ENCODE measurements around the gene ADAMTS17.

The ADAMTS17 gene

DNA sequence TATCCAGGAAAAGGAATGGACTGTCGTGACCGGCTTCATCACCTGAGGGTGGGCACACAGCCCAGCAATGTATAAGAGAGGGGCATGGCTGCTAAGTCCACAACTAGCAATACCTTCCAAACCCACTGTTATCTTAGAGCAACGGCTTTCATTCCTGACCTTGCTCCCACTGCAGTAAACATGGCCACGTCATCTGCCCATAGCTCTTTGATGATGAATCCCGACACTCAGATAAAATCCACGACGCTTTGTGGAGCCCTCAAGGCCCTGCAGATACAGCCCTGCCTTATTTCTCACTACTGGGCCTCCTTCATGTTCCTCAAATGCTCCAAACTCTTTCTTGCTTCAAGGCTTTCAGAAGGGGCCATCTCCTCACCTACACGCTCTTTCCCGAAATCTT, 114.0 kb downstream of the ADAMTS17 start:
- Histone ChIP-seq H3K36me3 (ENCODE audit: control insufficient read depth in 1 of 2, insufficient read depth in 2 of 2, low read length in 2 of 2) (no peaks in the 10 kb centered on the region), H4K12ac (ENCODE audit: low read depth, low read length) (no peak overlapping the region), H3K79me2 (ENCODE audit: control insufficient read depth, insufficient read depth, low read length, poor library complexity) (no peaks in the 10 kb centered on the region), H3K18ac (ENCODE audit: low read length) (no peak overlapping the region), H3K4ac (ENCODE audit: low read depth, low read length) (no peak overlapping the region), H3K79me1 (ENCODE audit: low read length) (no peaks in the 10 kb centered on the region), H2AFZ (ENCODE audit: insufficient read depth, low read length, poor library complexity) (no peak overlapping the region), H4K91ac (ENCODE audit: low read depth, low read length) (no peak overlapping the region), H3K9me3 (ENCODE audit: insufficient read depth, low read depth, low read length) (peaks cover 2% of the 10 kb centered on the region), H2BK120ac (ENCODE audit: insufficient read depth, low read length, poor library complexity) (no peak overlapping the region), H4K8ac (ENCODE audit: low read depth, low read length) (no peak overlapping the region), H2BK12ac (ENCODE audit: low read length) (no peak overlapping the region), H2AK5ac (ENCODE audit: low read length) (no peak overlapping the region), H3K14ac (ENCODE audit: low read length) (no peak overlapping the region), H3K4me3 (ENCODE audit: low read depth, low read length) (no peak overlapping the region), H2BK5ac (ENCODE audit: low read depth, low read length, poor library complexity) (no peak overlapping the region), H3K9ac (ENCODE audit: low read length) (no peak overlapping the region), H3K4me1 (ENCODE audit: control insufficient read depth in 1 of 2, insufficient read depth in 2 of 2, low read length in 2 of 2) (peaks cover 0 to 5% of the 10 kb centered on the region in 2 experiments), H3K27ac (ENCODE audit: low read depth, low read length) (no peak overlapping the region), H3K4me2 (ENCODE audit: low read length) (no peak overlapping the region), H3K23ac (ENCODE audit: low read length) (no peak overlapping the region), H3K27me3 (ENCODE audit: insufficient read depth, low read length) (no peaks in the 10 kb centered on the region)
- WGBS (ENCODE audit: extremely low coverage, insufficient coverage, insufficient read length): no CpG with 5 or more reads among the region's 9 CpGs
- peak; percentile 16 to 29 for DNase-seq

DNA sequence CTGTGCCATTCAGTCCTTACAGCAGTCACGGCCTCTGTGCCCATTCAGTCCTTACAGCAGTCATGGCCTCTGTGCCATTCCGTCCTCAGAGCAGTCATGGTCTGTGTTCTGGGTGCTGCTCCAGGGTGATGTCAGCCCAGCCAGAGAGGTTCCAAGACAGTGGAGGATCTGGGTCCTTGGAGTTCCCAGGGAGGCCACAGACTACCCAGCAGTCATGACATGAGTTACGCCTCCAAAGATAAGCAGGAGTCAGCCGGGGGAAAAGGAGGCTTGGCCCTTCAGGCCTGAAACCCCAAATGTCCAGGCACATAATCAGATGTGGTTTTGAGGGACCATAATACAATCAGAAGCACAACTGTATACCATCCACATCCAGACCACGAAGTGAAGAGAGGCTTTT, 115.7 kb downstream of the ADAMTS17 start:
- WGBS (ENCODE audit: extremely low coverage, insufficient coverage, insufficient read length): no CpG with 5 or more reads among the region's 5 CpGs
- Histone ChIP-seq H3K23ac (ENCODE audit: low read length) (no peak overlapping the region), H3K79me2 (ENCODE audit: control insufficient read depth, insufficient read depth, low read length, poor library complexity) (no peaks in the 10 kb centered on the region), H4K8ac (ENCODE audit: low read depth, low read length) (no peak overlapping the region), H2AK5ac (ENCODE audit: low read length) (no peak overlapping the region), H2BK5ac (ENCODE audit: low read depth, low read length, poor library complexity) (no peak overlapping the region), H2AFZ (ENCODE audit: insufficient read depth, low read length, poor library complexity) (no peak overlapping the region), H3K18ac (ENCODE audit: low read length) (no peak overlapping the region), H3K4me2 (ENCODE audit: low read length) (no peak overlapping the region), H3K4me1 (ENCODE audit: control insufficient read depth in 1 of 2, insufficient read depth in 2 of 2, low read length in 2 of 2) (peaks cover 0 to 5% of the 10 kb centered on the region in 2 experiments), H3K4ac (ENCODE audit: low read depth, low read length) (no peak overlapping the region), H3K9me3 (ENCODE audit: insufficient read depth, low read depth, low read length) (peaks cover 2% of the 10 kb centered on the region), H3K4me3 (ENCODE audit: low read depth, low read length) (no peak overlapping the region), H3K36me3 (ENCODE audit: control insufficient read depth in 1 of 2, insufficient read depth in 2 of 2, low read length in 2 of 2) (no peaks in the 10 kb centered on the region), H2BK12ac (ENCODE audit: low read length) (no peak overlapping the region), H2BK120ac (ENCODE audit: insufficient read depth, low read length, poor library complexity) (no peak overlapping the region), H4K12ac (ENCODE audit: low read depth, low read length) (no peak overlapping the region), H3K27ac (ENCODE audit: low read depth, low read length) (no peak overlapping the region), H3K9ac (ENCODE audit: low read length) (no peak overlapping the region), H3K27me3 (ENCODE audit: insufficient read depth, low read length) (no peaks in the 10 kb centered on the region), H3K79me1 (ENCODE audit: low read length) (no peaks in the 10 kb centered on the region), H3K14ac (ENCODE audit: low read length) (no peak overlapping the region), H4K91ac (ENCODE audit: low read depth, low read length) (no peak overlapping the region)
- no peak for DNase-seq

DNA sequence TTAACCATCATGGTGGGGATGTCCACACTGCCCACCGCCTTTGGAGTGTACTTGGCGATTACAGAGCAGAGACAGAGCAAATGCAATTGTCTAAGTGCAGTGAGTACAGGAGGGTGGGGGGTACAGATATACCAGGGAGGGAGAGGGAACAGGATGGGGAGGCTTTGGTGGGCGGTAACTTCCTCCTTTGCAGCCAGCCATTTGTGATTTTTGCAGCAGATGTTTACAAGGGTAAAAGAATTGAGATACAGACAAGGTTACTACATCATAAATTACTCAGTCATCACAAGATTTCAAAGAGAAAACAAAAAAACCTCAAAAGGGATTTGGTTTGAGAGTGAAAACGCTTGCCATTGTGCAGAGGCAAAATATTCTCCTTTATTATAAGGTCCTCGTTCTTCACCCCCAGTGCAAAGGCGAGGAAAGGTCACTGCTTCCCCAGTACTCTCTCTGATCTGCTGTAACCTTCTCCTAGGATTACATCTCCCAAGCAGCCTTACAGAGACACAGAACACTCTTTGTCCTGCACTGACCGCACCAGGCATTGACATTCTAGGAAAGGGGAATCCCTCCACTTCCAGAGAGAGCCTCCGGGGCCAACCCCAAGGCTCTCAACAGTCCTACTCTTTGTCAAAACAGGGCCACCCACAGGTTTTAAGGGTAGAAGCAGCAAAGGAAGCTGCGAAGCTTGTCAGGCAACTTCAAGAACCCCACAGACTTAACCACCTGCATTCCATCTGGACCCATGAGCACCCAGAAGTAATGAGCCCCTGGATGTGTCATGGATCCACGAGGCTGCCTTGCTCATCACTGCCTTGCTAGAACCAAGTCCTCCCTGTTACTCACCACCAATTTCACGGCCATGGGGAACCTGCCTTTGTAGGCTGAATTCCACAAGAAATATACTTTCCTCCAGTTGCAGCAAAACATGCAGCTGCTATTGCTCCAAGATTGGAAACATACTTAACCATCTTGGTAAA, 117.3 kb downstream of the ADAMTS17 start:
- H3K4me1 ChIP-seq (ENCODE audit: control insufficient read depth in 1 of 2, insufficient read depth in 2 of 2, low read length in 2 of 2): peaks cover 0 to 5% of the 10 kb centered on the region in 2 experiments
- H3K23ac ChIP-seq (ENCODE audit: low read length): no peak overlapping the region
- H4K91ac ChIP-seq (ENCODE audit: low read depth, low read length): no peak overlapping the region
- no peaks in the 10 kb centered on the region for H3K79me2 ChIP-seq (ENCODE audit: control insufficient read depth, insufficient read depth, low read length, poor library complexity)
- H2BK5ac ChIP-seq (ENCODE audit: low read depth, low read length, poor library complexity): no peak overlapping the region
- H3K27ac ChIP-seq (ENCODE audit: low read depth, low read length): no peak overlapping the region
- peaks cover 2% of the 10 kb centered on the region for H3K9me3 ChIP-seq (ENCODE audit: insufficient read depth, low read depth, low read length)
- no peak for DNase-seq
- no peak overlapping the region for H2BK120ac ChIP-seq (ENCODE audit: insufficient read depth, low read length, poor library complexity)
- H3K18ac ChIP-seq (ENCODE audit: low read length): no peak overlapping the region
- no peak overlapping the region for H3K9ac ChIP-seq (ENCODE audit: low read length)
- no peaks in the 10 kb centered on the region for H3K27me3 ChIP-seq (ENCODE audit: insufficient read depth, low read length)
- no CpG with 5 or more reads among the region's 11 CpGs for WGBS (ENCODE audit: extremely low coverage, insufficient coverage, insufficient read length)
- no peak overlapping the region for H3K4ac ChIP-seq (ENCODE audit: low read depth, low read length)
- H4K8ac ChIP-seq (ENCODE audit: low read depth, low read length): no peak overlapping the region
- no peak overlapping the region for H2AK5ac ChIP-seq (ENCODE audit: low read length)
- no peak overlapping the region for H3K4me2 ChIP-seq (ENCODE audit: low read length)
- H3K79me1 ChIP-seq (ENCODE audit: low read length): no peaks in the 10 kb centered on the region
- H3K14ac ChIP-seq (ENCODE audit: low read length): no peak overlapping the region
- H2AFZ ChIP-seq (ENCODE audit: insufficient read depth, low read length, poor library complexity): no peak overlapping the region
- no peak overlapping the region for H4K12ac ChIP-seq (ENCODE audit: low read depth, low read length)
- H3K4me3 ChIP-seq (ENCODE audit: low read depth, low read length): no peak overlapping the region
- no peaks in the 10 kb centered on the region for H3K36me3 ChIP-seq (ENCODE audit: control insufficient read depth in 1 of 2, insufficient read depth in 2 of 2, low read length in 2 of 2)
- no peak overlapping the region for H2BK12ac ChIP-seq (ENCODE audit: low read length)

DNA sequence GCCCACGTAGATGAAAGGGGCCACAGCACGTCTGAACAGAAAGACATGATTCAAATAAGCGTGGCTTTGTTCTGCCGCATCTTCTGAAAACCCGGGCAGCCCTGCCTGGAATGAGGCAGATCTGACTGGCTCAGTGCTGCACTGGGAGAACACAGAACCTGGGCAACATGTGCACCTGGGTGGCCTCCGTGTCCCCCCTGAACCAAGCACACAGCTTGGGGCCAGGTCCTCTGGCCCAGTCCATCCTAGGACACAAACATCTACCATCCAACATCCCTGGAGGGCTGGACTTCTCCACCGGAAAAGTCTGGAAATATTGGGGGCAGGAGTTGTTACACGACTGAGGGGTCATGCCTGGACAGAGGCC, 119.4 kb downstream of the ADAMTS17 start:
- Histone ChIP-seq H2AFZ (ENCODE audit: insufficient read depth, low read length, poor library complexity) (no peak overlapping the region), H3K27ac (ENCODE audit: low read depth, low read length) (no peak overlapping the region), H2AK5ac (ENCODE audit: low read length) (no peak overlapping the region), H4K8ac (ENCODE audit: low read depth, low read length) (no peak overlapping the region), H3K36me3 (ENCODE audit: control insufficient read depth in 1 of 2, insufficient read depth in 2 of 2, low read length in 2 of 2) (no peaks in the 10 kb centered on the region), H3K9ac (ENCODE audit: low read length) (no peak overlapping the region), H3K23ac (ENCODE audit: low read length) (no peak overlapping the region), H3K4me1 (ENCODE audit: control insufficient read depth in 1 of 2, insufficient read depth in 2 of 2, low read length in 2 of 2) (peaks cover 0 to 3% of the 10 kb centered on the region in 2 experiments), H2BK120ac (ENCODE audit: insufficient read depth, low read length, poor library complexity) (no peak overlapping the region), H3K79me2 (ENCODE audit: control insufficient read depth, insufficient read depth, low read length, poor library complexity) (no peaks in the 10 kb centered on the region), H4K91ac (ENCODE audit: low read depth, low read length) (no peak overlapping the region), H3K79me1 (ENCODE audit: low read length) (no peaks in the 10 kb centered on the region), H3K18ac (ENCODE audit: low read length) (no peak overlapping the region), H3K9me3 (ENCODE audit: insufficient read depth, low read depth, low read length) (no peaks in the 10 kb centered on the region), H3K4ac (ENCODE audit: low read depth, low read length) (no peak overlapping the region), H2BK5ac (ENCODE audit: low read depth, low read length, poor library complexity) (no peak overlapping the region), H3K4me3 (ENCODE audit: low read depth, low read length) (peak overlapping the region; percentile 1), H2BK12ac (ENCODE audit: low read length) (no peak overlapping the region), H3K14ac (ENCODE audit: low read length) (no peak overlapping the region), H3K4me2 (ENCODE audit: low read length) (no peak overlapping the region), H3K27me3 (ENCODE audit: insufficient read depth, low read length) (no peaks in the 10 kb centered on the region), H4K12ac (ENCODE audit: low read depth, low read length) (no peak overlapping the region)
- no peak for DNase-seq
- WGBS (ENCODE audit: extremely low coverage, insufficient coverage, insufficient read length): no CpG with 5 or more reads among the region's 8 CpGs
